Subcutaneous adipose tissue (tissue), 4 donors: ENCODE results near the gene HSPA12B. TPM values are rescaled to one million over a fixed set of nuclear protein-coding genes. Genes with fewer than 3 reads are reported as not detected.

ENCODE experiments used
- total RNA-seq, 4 donors: library from RNA; depleted of rRNA; stranded (reverse); fragments of >200 nt; gene quantifications; one replicate each; pipeline ENCODE4 v1.1.0, GENCODE V29; 2016
- TF ChIP-seq, protein P1 (sequence below): fragments of 450-650 bp; IDR thresholded peaks from one replicate; pipeline ENCODE4 v1.5.1; 2016; ENCODE audit warnings: low read depth, mild to moderate bottlenecking, control low read depth, antibody characterized with exemption, moderate library complexity

Gene HSPA12B
- total RNA-seq, 4 donors from 2014 or later, result 8.0 to 33.7 (median 8.6) TPM

GRCh38 chr20:3729811-3730540 lies 2.5 kb upstream of the HSPA12B start:
- TF ChIP-seq, protein P1, sequence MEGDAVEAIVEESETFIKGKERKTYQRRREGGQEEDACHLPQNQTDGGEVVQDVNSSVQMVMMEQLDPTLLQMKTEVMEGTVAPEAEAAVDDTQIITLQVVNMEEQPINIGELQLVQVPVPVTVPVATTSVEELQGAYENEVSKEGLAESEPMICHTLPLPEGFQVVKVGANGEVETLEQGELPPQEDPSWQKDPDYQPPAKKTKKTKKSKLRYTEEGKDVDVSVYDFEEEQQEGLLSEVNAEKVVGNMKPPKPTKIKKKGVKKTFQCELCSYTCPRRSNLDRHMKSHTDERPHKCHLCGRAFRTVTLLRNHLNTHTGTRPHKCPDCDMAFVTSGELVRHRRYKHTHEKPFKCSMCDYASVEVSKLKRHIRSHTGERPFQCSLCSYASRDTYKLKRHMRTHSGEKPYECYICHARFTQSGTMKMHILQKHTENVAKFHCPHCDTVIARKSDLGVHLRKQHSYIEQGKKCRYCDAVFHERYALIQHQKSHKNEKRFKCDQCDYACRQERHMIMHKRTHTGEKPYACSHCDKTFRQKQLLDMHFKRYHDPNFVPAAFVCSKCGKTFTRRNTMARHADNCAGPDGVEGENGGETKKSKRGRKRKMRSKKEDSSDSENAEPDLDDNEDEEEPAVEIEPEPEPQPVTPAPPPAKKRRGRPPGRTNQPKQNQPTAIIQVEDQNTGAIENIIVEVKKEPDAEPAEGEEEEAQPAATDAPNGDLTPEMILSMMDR, result no peak

- TF ChIP-seq, protein P1, result no peak
These were observed 1.4 kb upstream of the HSPA12B start for GRCh38 chr20:3730803-3731672.

DNA sequence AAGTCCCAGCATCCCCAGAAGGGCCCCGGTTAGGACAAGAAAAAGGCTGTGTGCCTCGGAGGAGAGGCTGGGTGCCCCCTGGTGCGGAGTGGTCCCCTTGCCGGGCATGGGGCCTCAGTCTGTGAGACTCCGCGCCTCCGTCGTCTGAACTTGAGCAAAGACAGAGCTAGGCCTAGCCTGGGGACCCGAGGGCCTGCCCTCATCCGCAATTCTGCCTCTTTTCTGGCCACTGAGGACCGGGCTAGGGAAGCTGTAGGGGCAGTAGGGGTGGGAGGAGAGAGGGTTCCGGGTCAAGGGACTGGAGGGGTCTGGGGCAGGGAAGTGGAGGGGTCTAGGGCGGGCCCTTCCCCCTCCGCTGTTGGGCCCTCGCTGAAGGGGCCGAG lies 550 bp upstream of the HSPA12B start:
- TF ChIP-seq, protein P1, result no peak

DNA sequence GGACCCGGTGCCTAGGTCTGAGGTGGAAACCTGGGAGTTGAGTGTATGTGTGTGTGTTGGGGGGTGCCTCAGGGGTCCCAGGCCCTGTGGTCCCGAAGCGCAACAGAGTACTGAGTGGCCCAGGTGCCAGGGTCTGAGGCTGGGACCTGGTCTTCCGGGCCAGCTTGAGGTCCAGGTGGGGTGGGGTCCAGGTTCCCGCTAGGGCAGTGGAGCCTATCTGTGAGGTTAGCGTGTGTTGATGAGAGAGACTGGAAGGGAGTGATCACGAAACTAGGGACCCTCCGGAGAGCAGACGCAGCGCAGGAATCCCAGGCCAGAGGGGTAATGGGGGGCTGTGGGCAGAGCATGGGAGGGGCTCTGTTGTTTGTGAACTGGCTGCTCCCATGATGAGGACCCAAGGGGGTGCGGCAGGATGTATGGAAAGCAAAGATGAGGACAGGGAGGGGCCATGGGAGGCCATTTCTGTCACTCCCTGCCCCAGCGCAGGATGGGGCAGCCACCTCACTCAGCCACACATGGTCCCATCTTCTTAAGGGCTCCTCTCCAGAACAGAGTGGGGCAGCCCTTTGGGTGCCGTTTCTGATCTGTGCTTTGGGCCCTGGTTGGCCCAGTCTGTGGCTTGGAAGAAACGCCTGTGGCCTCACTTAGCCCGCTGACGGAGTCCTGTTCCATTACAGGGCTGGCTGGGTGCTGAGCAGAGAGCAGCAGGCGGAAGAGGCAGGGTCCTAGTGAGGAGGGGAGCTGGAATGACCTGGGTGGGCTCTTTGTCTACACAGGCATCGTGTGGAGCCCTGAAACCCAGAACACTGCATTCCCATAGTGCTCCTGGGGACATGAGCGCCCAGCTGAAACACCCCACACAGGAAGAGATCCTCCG lies 872 bp downstream of the HSPA12B start:
- TF ChIP-seq, protein P1, result no peak

GRCh38 chr20:3734111-3734843 lies 1.8 kb downstream of the HSPA12B start:
- TF ChIP-seq, protein P1, result no peak

GRCh38 chr20:3735768-3736167 lies 3.3 kb downstream of the HSPA12B start:
- TF ChIP-seq, protein P1, result no peak
